GM18499 (cell line): ENCODE measurements around the gene PLA2G2C.
"Not testable (repeated sequence)": the region's sequence is repeated elsewhere in the genome, so short reads cannot be mapped to it uniquely, and the experiment has no call there.

Experiments used
- ATAC-seq: cut with Tn5 transposase; IDR thresholded peaks from one replicate; pipeline ENCODE4 v1.9.1; 2021; ENCODE audit warnings: moderate number of reproducible peaks; ENCODE audit not compliant: insufficient read depth, unreplicated experiment

The PLA2G2C gene

GRCh38 chr1:20185834-20186782 lies at the start of gene PLA2G2C, which contains the start of gene UBXN10:
Gene PLA2G2C (minus strand): TSS chr1:20186518. CDS start chr1:20177363, 9,155 bp downstream.
Gene UBXN10 (plus strand): TSS chr1:20186096. CDS start chr1:20190562, 4,466 bp downstream.
- no peak for ATAC-seq

- no peak for ATAC-seq
Observed at GRCh38 chr1:20234788-20235535, 48.6 kb upstream of the PLA2G2C start.

- ATAC-seq: no peak
Observed at GRCh38 chr1:20233866-20234265, 47.5 kb upstream of the PLA2G2C start.

DNA sequence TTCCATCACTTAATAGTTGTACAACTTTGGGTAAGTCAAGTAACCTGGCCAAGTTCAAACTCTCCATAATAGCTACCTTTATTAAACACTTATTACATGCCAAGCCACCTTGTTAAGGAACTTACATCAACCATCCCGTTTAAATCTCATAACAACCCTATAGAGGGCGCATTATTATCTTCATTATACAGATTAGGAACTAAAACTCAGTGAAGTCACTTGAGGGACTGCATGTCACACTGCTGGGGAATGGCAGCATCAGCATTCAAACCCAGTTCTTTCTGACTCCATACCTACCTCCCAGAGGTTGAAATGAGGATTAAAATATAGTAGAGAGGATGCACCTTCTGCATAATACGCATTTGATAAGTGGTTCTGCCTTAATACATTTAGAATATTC lies 47.1 kb upstream of the PLA2G2C start:
- no peak for ATAC-seq

DNA sequence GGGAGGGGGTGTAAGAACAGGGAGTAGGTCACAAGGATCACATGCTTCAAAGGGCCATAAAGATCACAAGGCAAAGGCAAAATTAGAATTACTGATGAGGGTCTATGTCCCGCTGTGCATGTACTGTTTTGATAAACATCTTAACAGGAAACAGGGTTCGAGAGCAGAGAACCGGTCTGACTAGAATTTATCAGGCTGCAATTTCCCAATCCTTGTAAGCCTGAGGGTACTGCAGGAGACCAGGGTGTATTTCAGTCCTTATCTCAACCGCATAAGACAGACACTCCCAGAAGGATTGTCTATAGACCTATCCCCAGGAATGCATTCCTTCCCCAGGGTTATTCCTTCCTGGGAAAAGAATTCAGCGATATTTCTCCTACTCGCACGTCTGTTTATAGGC lies 46.2 kb upstream of the PLA2G2C start:
- ATAC-seq: not testable (repeated sequence)

GRCh38 chr1:20229171-20229570 lies 42.9 kb upstream of the PLA2G2C start:
- ATAC-seq: no peak

GRCh38 chr1:20228314-20228825 lies 42.1 kb upstream of the PLA2G2C start:
- ATAC-seq: no peak

GRCh38 chr1:20227704-20228103 lies 41.4 kb upstream of the PLA2G2C start:
- no peak for ATAC-seq

- no peak for ATAC-seq
Observed at GRCh38 chr1:20224546-20224945, 38.2 kb upstream of the PLA2G2C start.

DNA sequence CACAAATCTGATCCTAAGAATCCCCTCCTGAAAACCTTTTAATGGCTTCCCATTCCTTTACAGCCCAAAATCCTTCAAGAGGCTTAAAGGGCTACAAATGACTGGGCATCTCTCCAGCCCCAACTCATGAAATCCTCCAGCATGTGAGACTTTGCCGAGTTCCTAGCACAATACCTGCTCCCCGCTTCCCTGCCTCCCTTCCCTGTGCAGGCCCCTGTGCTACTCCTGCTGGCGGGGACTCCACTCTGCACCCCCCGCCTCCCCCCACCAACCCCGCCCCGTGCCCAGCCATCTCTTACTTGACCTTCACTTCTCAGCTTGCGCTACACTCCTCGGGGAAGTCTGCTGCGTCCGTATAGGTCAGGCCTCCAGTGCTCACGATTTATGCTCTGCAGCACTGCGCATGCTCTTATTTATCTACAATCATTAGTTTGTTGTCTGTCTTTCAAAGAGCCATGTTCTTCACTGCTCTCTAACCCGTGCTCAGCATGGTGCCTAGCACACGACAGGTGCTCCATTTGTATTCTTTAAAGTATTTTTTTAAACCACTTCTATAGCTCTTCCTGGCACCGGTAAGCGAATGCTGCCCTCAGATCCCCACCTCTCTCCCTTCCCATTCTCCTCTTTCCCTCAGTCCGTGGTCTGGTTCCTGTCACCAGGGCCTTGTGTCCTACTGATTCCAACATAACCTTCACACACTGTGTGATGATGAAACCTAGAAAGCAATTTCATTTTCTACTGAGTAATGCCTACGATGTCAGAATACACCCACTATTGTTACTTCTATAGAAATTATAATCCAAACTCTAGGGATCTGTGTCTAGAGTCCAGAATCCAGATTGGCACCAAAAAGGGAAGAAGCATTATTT lies 37.5 kb upstream of the PLA2G2C start:
- no peak for ATAC-seq

GRCh38 chr1:20223106-20223505 lies 36.8 kb upstream of the PLA2G2C start:
- no peak for ATAC-seq

GRCh38 chr1:20220036-20220435 lies 33.7 kb upstream of the PLA2G2C start:
- ATAC-seq: no peak

DNA sequence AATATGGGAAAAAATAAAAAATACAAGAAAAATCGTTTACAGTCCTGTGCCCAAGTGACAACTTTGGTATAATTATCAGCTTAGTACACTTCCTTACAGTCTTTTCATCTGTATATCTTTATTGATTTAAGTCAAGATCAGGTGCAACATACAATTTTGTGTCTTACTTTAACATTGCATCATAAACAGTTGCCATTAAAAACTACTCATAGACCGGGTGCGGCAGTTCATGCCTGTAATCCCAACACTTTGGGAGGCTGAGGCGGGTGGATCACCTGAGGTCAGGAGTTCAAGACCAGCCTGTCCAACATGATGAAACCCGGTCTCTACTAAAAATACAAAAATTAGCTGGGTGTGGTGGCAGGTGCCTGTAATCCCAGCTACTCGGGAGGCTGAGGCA lies 32.7 kb upstream of the PLA2G2C start:
- not testable (repeated sequence) for ATAC-seq

GRCh38 chr1:20216574-20216973 lies 30.3 kb upstream of the PLA2G2C start:
- ATAC-seq: no peak

- no peak for ATAC-seq
Observed at GRCh38 chr1:20215716-20216115, 29.4 kb upstream of the PLA2G2C start.

DNA sequence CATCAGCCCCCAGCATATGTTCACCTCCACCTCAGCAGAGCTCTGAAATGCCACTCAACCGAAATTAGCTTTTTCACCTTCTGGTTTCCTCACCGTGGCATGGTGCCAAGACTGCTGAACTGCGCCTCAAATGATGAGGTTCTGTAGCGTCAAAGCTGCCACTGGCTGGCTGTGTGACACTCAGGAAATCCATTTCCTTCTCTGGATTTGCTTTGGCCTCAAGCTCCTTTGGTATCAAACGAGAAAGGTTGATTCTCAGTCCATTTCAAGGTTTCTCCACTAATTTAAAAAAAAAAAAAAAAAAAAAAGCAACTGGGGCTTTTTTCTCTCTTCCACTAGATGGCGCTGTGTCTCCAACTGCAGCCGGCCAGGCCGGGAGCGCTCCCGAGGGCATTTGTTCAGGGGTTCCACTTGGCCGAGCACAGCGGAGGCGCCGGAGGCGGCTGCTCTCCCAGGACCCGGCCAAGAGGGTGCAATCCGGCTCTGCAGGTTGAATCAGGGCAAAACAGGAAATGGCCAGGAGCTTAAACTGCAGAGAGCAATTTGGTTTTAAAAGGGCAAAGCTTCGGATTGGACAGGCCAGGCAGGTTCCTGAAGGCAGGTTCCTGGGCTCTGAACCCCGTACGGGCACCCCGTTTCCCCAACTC lies 26.5 kb upstream of the PLA2G2C start:
- ATAC-seq: no peak

GRCh38 chr1:20212085-20212684 lies 25.9 kb upstream of the PLA2G2C start:
- ATAC-seq: no peak

GRCh38 chr1:20211511-20211931 lies 25.2 kb upstream of the PLA2G2C start:
- no peak for ATAC-seq
